Suprapubic skin (tissue), 4 donors: ENCODE data around the gene ZNF394. TPM values are rescaled to one million over a fixed set of nuclear protein-coding genes. Genes with fewer than 3 reads are reported as not detected.
"Not testable (repeated sequence)": the region's sequence is repeated elsewhere in the genome, so short reads cannot be mapped to it uniquely, and the experiment has no call there.

Experiments
- DNase-seq, 2 donors: peaks; one replicate each; pipeline ENCODE4 v3.0.0-alpha.2; 2019; ENCODE audit warnings: low spot score in 2 of 2
- H3K27ac ChIP-seq: fragments of 200-600 bp; sonication (generic); one replicate; pipeline ENCODE4 v1.5.1; 2019
- H3K27me3 ChIP-seq: fragments of 200-600 bp; sonication (generic); one replicate; pipeline ENCODE4 v1.5.1; 2019
- H3K36me3 ChIP-seq: fragments of 200-600 bp; sonication (generic); one replicate; pipeline ENCODE4 v1.5.1; 2019
- H3K4me1 ChIP-seq: fragments of 200-600 bp; sonication (generic); one replicate; pipeline ENCODE4 v1.5.1; 2019
- H3K4me3 ChIP-seq: fragments of 200-600 bp; sonication (generic); one replicate; pipeline ENCODE4 v1.5.1; 2019; ENCODE audit warnings: mild to moderate bottlenecking
- H3K9me3 ChIP-seq: fragments of 200-600 bp; sonication (generic); one replicate; pipeline ENCODE4 v1.5.1; 2019
- CTCF ChIP-seq, 2 donors: fragments of 200-600 bp in 1 of 2; fragments of 450-650 bp in 1 of 2; sonication (generic) in 1 of 2; IDR thresholded peaks; one replicate each; pipeline ENCODE4 v1.5.1; 2016 to 2019; ENCODE audit warnings: antibody characterized with exemption in 2 of 2, mild to moderate bottlenecking in 1 of 2, moderate library complexity in 1 of 2
- EP300 ChIP-seq: sonication (generic); formaldehyde crosslinking; IDR thresholded peaks from one replicate; pipeline ENCODE4 v1.6.1; 2017; ENCODE audit warnings: antibody characterized with exemption
- POLR2A ChIP-seq, 2 donors: fragments of 450-650 bp; IDR thresholded peaks; one replicate each; pipeline ENCODE4 v1.6.1; 2017; ENCODE audit warnings: antibody characterized with exemption in 2 of 2, mild to moderate bottlenecking in 2 of 2, moderate library complexity in 2 of 2
- POLR2AphosphoS5 ChIP-seq, 3 donors: sonication (generic); formaldehyde crosslinking; IDR thresholded peaks; one replicate each; pipeline ENCODE4 v1.6.1; 2017; ENCODE audit warnings: antibody characterized with exemption in 3 of 3
- WGBS: methylation state at CpG from one replicate; pipeline ENCODE4 v1.1.5; 2018; 5-methylcytosine and 5-hydroxymethylcytosine counted together
- total RNA-seq, 4 donors: library from RNA; depleted of rRNA; stranded (reverse); fragments of >200 nt; gene quantifications; one replicate each; pipeline ENCODE4 v1.1.0, GENCODE V29; 2016

Gene ZNF394
- total RNA-seq, 4 donors from 2014 or later = 39.4 to 63.2 (median 53.9) TPM

DNA sequence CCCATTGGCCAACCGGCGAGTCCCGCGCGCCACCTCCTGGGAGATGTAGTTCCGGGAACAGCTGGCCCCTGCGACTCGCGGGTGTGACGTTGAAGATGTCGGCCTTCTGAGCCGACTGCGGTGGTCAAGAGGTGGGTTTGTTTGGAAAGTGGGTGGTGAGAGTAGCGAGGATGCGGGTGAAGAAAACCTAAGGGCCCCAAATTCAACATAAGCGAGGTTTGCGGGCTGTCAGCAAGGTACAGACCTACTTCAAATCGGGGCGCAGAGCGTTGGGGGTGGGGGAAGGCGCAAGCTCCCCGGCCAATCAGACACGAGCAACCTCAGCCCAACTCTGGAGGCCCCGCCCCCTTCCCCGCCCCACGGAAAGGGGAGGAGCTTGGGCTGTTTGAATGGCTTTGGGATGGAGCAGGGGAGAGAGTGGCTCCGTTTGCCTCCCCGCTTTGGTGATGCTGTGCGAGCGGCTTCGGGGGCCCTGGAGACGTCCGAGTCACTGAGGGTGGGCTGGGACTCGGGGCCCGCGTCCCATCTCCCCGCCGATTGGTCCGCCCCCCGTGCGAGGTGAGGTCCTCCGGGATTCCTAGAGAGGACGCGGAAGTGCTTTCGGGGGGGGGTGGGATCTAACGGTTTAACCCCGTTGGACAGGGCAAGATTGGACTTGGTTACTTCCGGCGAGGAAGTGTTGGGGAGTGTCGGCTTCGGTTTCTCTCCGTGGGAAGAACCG, 4.7 kb upstream of the ZNF394 start, which contains the start of gene ZKSCAN5:
ZKSCAN5 (plus strand) TSS at position 60 of the 721 bp plus-strand sequence. CDS start 1,383 bp downstream, outside the sequence.
- peak within 1 kb of the TSS; percentile 82 for H3K27ac ChIP-seq
- TF ChIP-seq POLR2AphosphoS5 (IDR thresholded peaks at IDR 0.05) (peak in 2 of 3 donors; percentile 60 to 66), POLR2A (IDR thresholded peaks at IDR 0.05) (peak in 1 of 2 donors; percentile 47), CTCF (IDR thresholded peaks at IDR 0.05) (no peak), EP300 (no peak)
- H3K9me3 ChIP-seq = no peaks in the 10 kb centered on the region
- peaks cover 35% of the 10 kb centered on the region for H3K4me1 ChIP-seq
- DNase-seq = peak; percentile 98 to 99
- peak within 1 kb of the TSS; percentile 60 for H3K4me3 ChIP-seq
- under 1% methylated on average over 44 of the region's 53 CpGs for WGBS
- H3K36me3 ChIP-seq = no peaks in the 10 kb centered on the region
- H3K27me3 ChIP-seq = no peaks in the 10 kb centered on the region

DNA sequence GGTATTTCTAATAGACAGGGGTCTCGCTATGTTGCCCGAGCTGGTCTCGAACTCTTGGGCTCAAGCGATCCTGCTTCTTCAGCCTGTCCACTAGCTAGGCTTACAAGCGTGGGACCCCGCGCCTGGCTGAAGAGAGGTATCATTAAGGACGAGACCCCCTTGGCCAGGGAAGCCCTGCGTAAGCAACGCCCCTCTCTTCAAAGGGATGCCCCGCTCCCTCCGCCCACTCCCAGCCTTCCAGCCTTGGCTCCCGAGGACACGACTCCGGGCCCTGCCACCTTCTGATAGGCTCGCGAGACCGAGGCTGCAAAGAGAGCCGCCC, 4.2 kb upstream of the ZNF394 start:
- Histone ChIP-seq H3K36me3 (no peaks in the 10 kb centered on the region), H3K27me3 (no peaks in the 10 kb centered on the region), H3K4me1 (peaks cover 35% of the 10 kb centered on the region), H3K27ac (peak overlapping the region; percentile 82), H3K9me3 (no peaks in the 10 kb centered on the region), H3K4me3 (peak overlapping the region; percentile 60)
- peak; percentile 99 to 100 for DNase-seq
- whole genome bisulfite sequencing = 3% methylated on average over 12 of the region's 19 CpGs
- no peak for TF ChIP-seq CTCF (IDR thresholded peaks at IDR 0.05)

DNA sequence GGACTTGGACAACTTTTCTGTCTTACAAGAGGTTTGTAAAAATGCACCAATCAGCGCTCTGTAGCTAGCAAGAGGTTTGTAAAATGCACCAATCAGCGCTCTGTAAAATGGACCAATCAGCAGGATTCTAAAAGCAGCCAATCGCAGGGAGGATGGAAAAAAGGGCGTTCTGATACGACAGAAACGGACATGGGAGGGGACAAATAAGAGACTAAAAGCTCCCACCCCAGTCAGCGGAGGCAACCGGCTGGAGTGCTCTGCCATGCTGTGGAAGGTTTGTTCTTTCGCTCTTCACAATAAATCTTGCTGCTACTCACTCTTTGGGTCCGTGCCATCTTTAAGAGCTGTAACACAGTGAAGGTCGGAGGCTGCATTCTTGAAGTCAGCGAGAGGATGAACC, 1.2 kb upstream of the ZNF394 start:
- not testable (repeated sequence) for H3K36me3 ChIP-seq, H3K9me3 ChIP-seq, H3K27me3 ChIP-seq, H3K27ac ChIP-seq, DNase-seq, H3K4me3 ChIP-seq
- peaks cover 37% of the 10 kb centered on the region for H3K4me1 ChIP-seq
- 92% methylated on average over 12 of the region's 12 CpGs for WGBS

GRCh38 chr7:99500637-99501009, 542 bp upstream of the ZNF394 start:
- peaks cover 13% of the 10 kb centered on the region for H3K36me3 ChIP-seq
- H3K4me3 ChIP-seq = peak overlapping the region; percentile 94
- no peak for DNase-seq
- no peaks in the 10 kb centered on the region for H3K27me3 ChIP-seq
- TF ChIP-seq POLR2A (IDR thresholded peaks at IDR 0.05) (no peak), CTCF (IDR thresholded peaks at IDR 0.05) (no peak), POLR2AphosphoS5 (IDR thresholded peaks at IDR 0.05) (no peak), EP300 (no peak)
- H3K4me1 ChIP-seq = peaks cover 30% of the 10 kb centered on the region
- no peaks in the 10 kb centered on the region for H3K9me3 ChIP-seq
- H3K27ac ChIP-seq = peak overlapping the region; percentile 98
- 54% methylated on average over 16 of the region's 16 CpGs for WGBS

DNA sequence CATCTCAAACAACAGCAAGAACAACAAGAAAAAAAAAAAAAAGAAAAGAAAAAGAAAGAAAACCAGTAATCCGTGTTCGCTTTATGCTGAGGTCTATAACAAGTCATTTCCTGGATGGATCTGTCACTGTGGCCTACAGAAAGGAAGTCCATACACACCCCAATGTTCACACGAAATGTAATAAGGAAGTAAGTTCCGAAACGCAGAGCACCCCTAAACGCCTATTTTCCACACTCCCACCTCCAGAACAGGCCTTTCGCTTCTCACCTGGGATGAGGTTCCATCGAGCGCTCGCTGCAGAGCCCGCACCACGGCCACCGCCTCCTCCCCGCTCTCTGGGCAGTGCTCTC, 735 bp downstream of the ZNF394 start:
- H3K9me3 ChIP-seq = peaks cover 8% of the 10 kb centered on the region
- WGBS = under 1% methylated on average over 14 of the region's 14 CpGs
- no peaks in the 10 kb centered on the region for H3K27me3 ChIP-seq
- peak overlapping the region; percentile 94 for H3K4me3 ChIP-seq
- no peak for DNase-seq
- peak overlapping the region; percentile 98 for H3K27ac ChIP-seq
- peaks cover 26% of the 10 kb centered on the region for H3K36me3 ChIP-seq
- no peak for TF ChIP-seq EP300
- TF ChIP-seq CTCF (IDR thresholded peaks at IDR 0.05) = no peak
- peaks cover 26% of the 10 kb centered on the region for H3K4me1 ChIP-seq

GRCh38 chr7:99498546-99498944, 1.5 kb downstream of the ZNF394 start:
- DNase-seq = peak in 1 of 2 donors; percentile 48
- H3K36me3 ChIP-seq = peaks cover 34% of the 10 kb centered on the region
- H3K9me3 ChIP-seq = peaks cover 15% of the 10 kb centered on the region
- peaks cover 26% of the 10 kb centered on the region for H3K4me1 ChIP-seq
- peak overlapping the region; percentile 94 for H3K4me3 ChIP-seq
- WGBS = 74% methylated on average over 11 of the region's 11 CpGs
- TF ChIP-seq POLR2AphosphoS5 (IDR thresholded peaks at IDR 0.05) = no peak
- TF ChIP-seq POLR2A (IDR thresholded peaks at IDR 0.05) = no peak
- no peak for TF ChIP-seq CTCF (IDR thresholded peaks at IDR 0.05)
- no peaks in the 10 kb centered on the region for H3K27me3 ChIP-seq
- no peak overlapping the region for H3K27ac ChIP-seq
